Activated naive CD8-positive, alpha-beta T cell treated with anti-CD3 and anti-CD28 coated beads for 36 hours (primary cell): ENCODE data around the gene TTC9B. TPM values are rescaled to one million over a fixed set of nuclear protein-coding genes. Genes with fewer than 3 reads are reported as not detected.

Experiments
- DNase-seq: peaks from one replicate; pipeline ENCODE4 v3.0.0; 2021
- H3K27ac Mint-ChIP-seq: one replicate; pipeline ENCODE4 v1.8.0; 2022; ENCODE audit warnings: mild to moderate bottlenecking, moderate library complexity, mixed read lengths
- H3K27me3 Mint-ChIP-seq: one replicate; pipeline ENCODE4 v1.8.0; 2022; ENCODE audit warnings: mild to moderate bottlenecking, mixed read lengths
- H3K36me3 Mint-ChIP-seq: one replicate; pipeline ENCODE4 v1.8.0; 2021; ENCODE audit warnings: mild to moderate bottlenecking, mixed read lengths
- H3K4me1 Mint-ChIP-seq: one replicate; pipeline ENCODE4 v1.8.0; 2021; ENCODE audit warnings: mixed read lengths
- H3K4me3 Mint-ChIP-seq: one replicate; pipeline ENCODE4 v1.8.0; 2022; ENCODE audit warnings: mild to moderate bottlenecking, moderate library complexity, mixed read lengths
- H3K9me3 Mint-ChIP-seq: one replicate; pipeline ENCODE4 v1.8.0; 2022; ENCODE audit warnings: mixed read lengths
- total RNA-seq, 2 experiments: library from RNA; stranded (reverse); gene quantifications; one replicate each; pipeline ENCODE4 v1.2.3, GENCODE V29; 2021

The TTC9B gene
- total RNA-seq, 2 experiments from 2014 or later: not detected

GRCh38 chr19:40217027-40217810 is 965 bp downstream of the TTC9B start:
- Mint-ChIP-seq H3K4me3 (no peak overlapping the region), H3K27me3 (peaks cover 59% of the 10 kb centered on the region), H3K9me3 (peaks cover 2% of the 10 kb centered on the region), H3K36me3 (no peaks in the 10 kb centered on the region), H3K27ac (no peak overlapping the region), H3K4me1 (peaks cover 10% of the 10 kb centered on the region)
- peak; percentile 34 for DNase-seq

GRCh38 chr19:40216777-40217026 is 1.5 kb downstream of the TTC9B start:
- peaks cover 7% of the 10 kb centered on the region for H3K4me1 Mint-ChIP-seq
- DNase-seq: no peak
- no peaks in the 10 kb centered on the region for H3K9me3 Mint-ChIP-seq
- H3K36me3 Mint-ChIP-seq: no peaks in the 10 kb centered on the region
- H3K4me3 Mint-ChIP-seq: no peak overlapping the region
- H3K27me3 Mint-ChIP-seq: peaks cover 54% of the 10 kb centered on the region
- no peak overlapping the region for H3K27ac Mint-ChIP-seq

- Mint-ChIP-seq H3K27me3 (peaks cover 49% of the 10 kb centered on the region), H3K36me3 (peaks cover 2% of the 10 kb centered on the region), H3K9me3 (no peaks in the 10 kb centered on the region), H3K4me3 (no peak overlapping the region), H3K4me1 (peaks cover 7% of the 10 kb centered on the region), H3K27ac (no peak overlapping the region)
- no peak for DNase-seq
Measured at GRCh38 chr19:40216013-40216776, 2.0 kb downstream of the TTC9B start.

- no peak overlapping the region for H3K27ac Mint-ChIP-seq
- no peaks in the 10 kb centered on the region for H3K9me3 Mint-ChIP-seq
- peaks cover 41% of the 10 kb centered on the region for H3K27me3 Mint-ChIP-seq
- no peak overlapping the region for H3K4me3 Mint-ChIP-seq
- no peak for DNase-seq
- H3K4me1 Mint-ChIP-seq: peaks cover 6% of the 10 kb centered on the region
- H3K36me3 Mint-ChIP-seq: peaks cover 2% of the 10 kb centered on the region
Measured at GRCh38 chr19:40214936-40215335, 3.2 kb downstream of the TTC9B start.

- Mint-ChIP-seq H3K4me3 (no peak overlapping the region), H3K27me3 (peaks cover 32% of the 10 kb centered on the region), H3K4me1 (peaks cover 6% of the 10 kb centered on the region), H3K9me3 (no peaks in the 10 kb centered on the region), H3K27ac (no peak overlapping the region), H3K36me3 (peaks cover 2% of the 10 kb centered on the region)
- DNase-seq: no peak
Measured at GRCh38 chr19:40213882-40214570, 4.2 kb downstream of the TTC9B start.

DNA sequence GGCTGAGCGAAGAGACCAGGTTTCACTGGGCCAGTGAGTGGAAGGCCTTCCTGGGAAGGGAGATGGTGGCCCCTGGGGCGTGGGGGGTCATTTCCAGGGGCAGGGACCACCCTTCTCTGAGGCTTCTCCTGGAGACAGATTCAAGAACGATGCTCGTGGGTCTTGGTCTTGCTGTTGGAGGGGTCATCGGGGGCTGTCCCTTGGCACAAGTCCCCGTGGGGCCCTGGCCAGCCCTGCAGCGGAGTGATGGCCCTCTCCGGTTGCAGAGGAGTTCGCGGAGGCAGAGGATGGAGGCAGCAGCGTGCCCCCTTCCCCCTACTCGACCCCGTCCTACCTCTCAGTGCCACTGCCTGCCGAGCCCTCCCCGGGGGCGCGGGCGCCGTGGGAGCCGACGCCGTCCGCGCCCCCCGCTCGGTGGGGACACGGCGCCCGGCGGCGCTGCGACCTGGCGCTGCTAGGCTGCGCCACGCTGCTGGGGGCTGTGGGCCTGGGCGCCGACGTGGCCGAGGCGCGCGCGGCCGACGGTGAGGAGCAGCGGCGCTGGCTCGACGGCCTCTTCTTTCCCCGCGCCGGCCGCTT is 4.8 kb downstream of the TTC9B start:
- no peak overlapping the region for H3K27ac Mint-ChIP-seq
- peaks cover 2% of the 10 kb centered on the region for H3K36me3 Mint-ChIP-seq
- no peak for DNase-seq
- no peak overlapping the region for H3K4me3 Mint-ChIP-seq
- H3K9me3 Mint-ChIP-seq: no peaks in the 10 kb centered on the region
- peaks cover 6% of the 10 kb centered on the region for H3K4me1 Mint-ChIP-seq
- peaks cover 25% of the 10 kb centered on the region for H3K27me3 Mint-ChIP-seq

- H3K36me3 Mint-ChIP-seq: peaks cover 2% of the 10 kb centered on the region
- H3K4me3 Mint-ChIP-seq: no peak overlapping the region
- H3K4me1 Mint-ChIP-seq: no peaks in the 10 kb centered on the region
- no peak for DNase-seq
- H3K27ac Mint-ChIP-seq: no peak overlapping the region
- peaks cover under 1% of the 10 kb centered on the region for H3K27me3 Mint-ChIP-seq
- H3K9me3 Mint-ChIP-seq: no peaks in the 10 kb centered on the region
Measured at GRCh38 chr19:40210889-40211288, 7.3 kb downstream of the TTC9B start.

DNA sequence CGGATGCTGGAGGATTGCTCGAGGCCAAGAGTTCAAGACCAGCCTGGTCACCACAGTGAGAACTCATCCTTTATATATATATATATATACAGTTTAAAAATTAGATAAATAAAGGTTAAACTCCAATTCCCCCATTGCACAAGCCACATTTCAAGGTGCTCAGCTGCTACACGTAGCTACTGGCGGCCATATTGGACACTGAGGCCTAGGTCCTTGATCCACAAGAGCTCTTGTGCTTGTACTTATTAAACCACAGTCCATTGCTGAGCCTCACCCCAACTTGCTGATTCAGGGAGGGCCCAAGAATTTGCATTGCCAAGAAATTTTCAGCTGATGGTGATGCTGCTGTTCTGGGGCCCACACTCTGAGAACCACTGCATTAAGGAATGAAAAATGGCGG is 9.6 kb downstream of the TTC9B start:
- no peak for DNase-seq
- H3K9me3 Mint-ChIP-seq: no peaks in the 10 kb centered on the region
- no peak overlapping the region for H3K4me3 Mint-ChIP-seq
- peaks cover 2% of the 10 kb centered on the region for H3K36me3 Mint-ChIP-seq
- no peak overlapping the region for H3K27ac Mint-ChIP-seq
- H3K4me1 Mint-ChIP-seq: no peaks in the 10 kb centered on the region
- H3K27me3 Mint-ChIP-seq: no peaks in the 10 kb centered on the region

DNA sequence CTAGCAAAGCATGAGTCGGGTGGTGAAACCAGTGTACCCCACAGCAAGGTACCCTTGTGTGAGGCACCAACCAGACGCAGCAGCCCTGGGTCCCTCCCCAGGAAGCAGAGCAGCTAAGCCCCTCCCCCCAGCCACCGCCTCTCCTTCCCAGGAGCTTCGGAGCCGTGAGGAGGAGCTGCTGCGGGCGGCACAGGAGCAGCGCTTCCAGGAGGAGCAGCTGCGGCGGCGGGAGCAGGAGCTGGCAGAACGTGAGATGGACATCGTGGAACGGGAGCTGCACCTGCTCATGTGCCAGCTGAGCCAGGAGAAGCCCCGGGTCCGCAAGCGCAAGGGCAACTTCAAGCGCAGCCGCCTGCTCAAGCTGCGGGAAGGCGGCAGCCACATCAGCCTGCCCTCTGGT is 12.4 kb downstream of the TTC9B start:
- H3K4me1 Mint-ChIP-seq: no peaks in the 10 kb centered on the region
- no peaks in the 10 kb centered on the region for H3K27me3 Mint-ChIP-seq
- DNase-seq: no peak
- H3K36me3 Mint-ChIP-seq: no peaks in the 10 kb centered on the region
- no peak overlapping the region for H3K27ac Mint-ChIP-seq
- no peak overlapping the region for H3K4me3 Mint-ChIP-seq
- no peaks in the 10 kb centered on the region for H3K9me3 Mint-ChIP-seq

GRCh38 chr19:40204381-40204780 is 13.8 kb downstream of the TTC9B start:
- Mint-ChIP-seq H3K4me3 (no peak overlapping the region), H3K4me1 (no peaks in the 10 kb centered on the region), H3K9me3 (no peaks in the 10 kb centered on the region), H3K27ac (no peak overlapping the region), H3K27me3 (no peaks in the 10 kb centered on the region), H3K36me3 (no peaks in the 10 kb centered on the region)
- DNase-seq: no peak

DNA sequence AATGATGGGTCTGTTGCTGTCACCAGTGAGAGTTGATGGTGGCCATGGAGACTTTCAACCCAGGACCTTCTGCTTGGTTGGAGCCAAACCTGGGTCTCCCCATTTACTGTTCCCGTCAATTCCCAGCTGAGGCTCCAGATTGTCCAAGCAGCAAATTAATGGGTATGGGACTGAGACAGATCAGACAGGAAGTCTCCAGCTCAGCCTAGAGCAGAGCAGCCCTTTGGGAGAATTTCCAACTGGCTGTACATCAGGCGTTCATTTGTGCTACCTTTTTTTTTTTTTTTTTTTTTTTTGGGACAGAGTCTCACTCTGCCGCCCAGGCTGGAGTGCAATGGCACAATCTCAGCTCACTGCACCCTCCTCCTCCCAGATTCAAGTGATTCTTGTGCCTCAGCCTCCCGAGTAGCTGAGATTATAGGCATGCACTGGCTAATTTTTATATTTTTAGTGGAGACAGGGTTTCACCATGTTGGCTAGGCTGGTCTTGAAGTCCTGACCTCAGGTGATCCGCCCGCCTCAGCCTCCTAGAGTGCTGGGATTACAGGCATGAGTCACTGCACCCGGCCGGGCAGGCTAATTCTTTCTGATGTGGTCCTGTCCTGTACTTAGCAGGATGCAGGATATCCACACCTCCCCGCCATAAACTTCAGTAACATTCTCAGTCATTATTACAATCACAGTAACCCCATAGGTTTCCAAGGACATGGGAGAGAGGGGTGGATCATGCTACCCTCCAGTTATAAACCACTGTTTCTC is 17.7 kb downstream of the TTC9B start:
- H3K36me3 Mint-ChIP-seq: no peaks in the 10 kb centered on the region
- H3K4me3 Mint-ChIP-seq: no peak overlapping the region
- H3K27ac Mint-ChIP-seq: no peak overlapping the region
- no peaks in the 10 kb centered on the region for H3K4me1 Mint-ChIP-seq
- no peaks in the 10 kb centered on the region for H3K9me3 Mint-ChIP-seq
- H3K27me3 Mint-ChIP-seq: no peaks in the 10 kb centered on the region
- DNase-seq: no peak

DNA sequence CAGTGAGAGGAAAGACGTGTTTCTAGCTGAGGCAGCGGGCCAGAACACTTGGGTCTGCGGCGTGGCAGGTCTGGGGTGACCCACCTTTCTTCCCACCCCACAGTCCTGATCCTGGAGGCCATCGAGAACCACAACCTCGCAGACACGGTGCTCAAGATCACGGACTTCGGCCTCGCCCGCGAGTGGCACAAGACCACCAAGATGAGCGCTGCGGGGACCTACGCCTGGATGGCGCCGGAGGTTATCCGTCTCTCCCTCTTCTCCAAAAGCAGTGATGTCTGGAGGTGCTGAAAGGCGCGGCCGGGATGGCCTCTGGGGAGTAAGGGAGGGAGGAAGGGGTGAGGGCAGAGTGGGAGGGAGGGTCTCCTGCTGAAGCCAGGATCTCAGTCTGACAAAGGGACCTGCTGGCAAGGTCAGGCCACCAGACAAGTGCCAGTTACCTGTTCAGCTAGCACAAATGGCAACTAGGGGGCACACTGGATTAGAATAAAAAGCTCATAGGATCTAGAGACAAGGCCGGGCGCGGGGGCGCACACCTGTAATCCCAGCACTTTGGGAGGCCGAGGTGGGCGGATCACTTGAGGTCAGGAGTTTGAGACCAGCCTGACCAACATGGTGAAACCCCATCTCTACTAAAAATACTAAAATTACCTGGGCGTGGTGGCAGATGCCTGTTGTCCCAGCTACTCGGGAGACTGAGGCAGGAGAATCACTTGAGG is 19.8 kb downstream of the TTC9B start:
- H3K4me3 Mint-ChIP-seq: no peak overlapping the region
- no peaks in the 10 kb centered on the region for H3K9me3 Mint-ChIP-seq
- H3K27ac Mint-ChIP-seq: no peak overlapping the region
- H3K27me3 Mint-ChIP-seq: no peaks in the 10 kb centered on the region
- H3K4me1 Mint-ChIP-seq: peaks cover 9% of the 10 kb centered on the region
- no peaks in the 10 kb centered on the region for H3K36me3 Mint-ChIP-seq
- no peak for DNase-seq

GRCh38 chr19:40193587-40193849 is 24.7 kb downstream of the TTC9B start:
- H3K4me1 Mint-ChIP-seq: peaks cover 23% of the 10 kb centered on the region
- H3K27me3 Mint-ChIP-seq: no peaks in the 10 kb centered on the region
- no peaks in the 10 kb centered on the region for H3K9me3 Mint-ChIP-seq

GRCh38 chr19:40192758-40193586 is 25.2 kb downstream of the TTC9B start:
- H3K27ac Mint-ChIP-seq: no peak overlapping the region

More at GRCh38 chr19:40193587-40193849, 24.7 kb downstream of the TTC9B start:
- no peak for DNase-seq
- no peak overlapping the region for H3K4me3 Mint-ChIP-seq
- H3K36me3 Mint-ChIP-seq: no peaks in the 10 kb centered on the region
- no peak overlapping the region for H3K27ac Mint-ChIP-seq

More at GRCh38 chr19:40192758-40193586, 25.2 kb downstream of the TTC9B start:
- Mint-ChIP-seq H3K4me3 (peak overlapping the region; percentile 59), H3K9me3 (no peaks in the 10 kb centered on the region), H3K27me3 (no peaks in the 10 kb centered on the region), H3K36me3 (no peaks in the 10 kb centered on the region), H3K4me1 (peaks cover 23% of the 10 kb centered on the region)
- no peak for DNase-seq
